IMR-90 (cell line): Measurements from ENCODE around the gene TTC39A. TPM values are rescaled to one million over a fixed set of nuclear protein-coding genes. Genes with fewer than 3 reads are reported as not detected.

Experiments used
- ATAC-seq: fragments of 200-7000 bp; cut with Tn5 transposase; 2 replicates; pipeline ENCODE4 v1.9.1; 2020; ENCODE audit warnings: low read depth, mild to moderate bottlenecking, moderate library complexity
- BruUV-seq: library from RNA; stranded (reverse); fragments of 400-500 nt; replicated peaks from 2 replicates; lab custom pipeline; 2021; lab: Mats Ljungman, UMichigan
- CTCF ChIA-PET: fragments of 300-600 bp; formaldehyde crosslinking; extraction: SDS; loops from one replicate; lab custom pipeline; 2021; ENCODE audit warnings: antibody characterized with exemption; lab: Yijun Ruan, JAX
- POLR2A ChIA-PET: fragments of 300-600 bp; sonication (Branson Sonifier 250); formaldehyde crosslinking; loops from one replicate; lab custom pipeline; 2022; ENCODE audit warnings: antibody characterized with exemption; ENCODE audit not compliant: unreplicated experiment; lab: Charles Lee
- DNase-seq: peaks from one replicate; pipeline ENCODE4 v3.0.0; 2013
- H2AFZ ChIP-seq: replicated peaks from 2 replicates; pipeline ENCODE3; 2013; ENCODE audit warnings: low read length, mild to moderate bottlenecking; ENCODE audit not compliant: poor library complexity
- H2AK5ac ChIP-seq: 2 replicates; pipeline ENCODE4 v1.6.1; 2013; ENCODE audit warnings: low read depth, low read length, inconsistent platforms
- H2AK9ac ChIP-seq: replicated peaks from 2 replicates; pipeline ENCODE3; 2013; ENCODE audit warnings: mild to moderate bottlenecking, low read depth, low read length, moderate library complexity; ENCODE audit not compliant: poor library complexity
- H2BK120ac ChIP-seq: 2 replicates; pipeline ENCODE4 v1.6.1; 2013; ENCODE audit warnings: low read depth, low read length, inconsistent platforms
- H2BK15ac ChIP-seq: 3 replicates; pipeline ENCODE4 v1.6.1; 2013; ENCODE audit warnings: low read depth, low read length, inconsistent platforms
- H2BK20ac ChIP-seq: 2 replicates; pipeline ENCODE4 v1.6.1; 2013; ENCODE audit warnings: low read depth, mild to moderate bottlenecking, inconsistent platforms, low read length, moderate library complexity
- H2BK5ac ChIP-seq: 2 replicates; pipeline ENCODE4 v1.6.1; 2013; ENCODE audit warnings: mild to moderate bottlenecking, low read depth, low read length, inconsistent platforms; ENCODE audit not compliant: poor library complexity, severe bottlenecking
- H3K14ac ChIP-seq: replicated peaks from 2 replicates; pipeline ENCODE4 v1.6.1; 2013; ENCODE audit warnings: low read depth, low read length, inconsistent platforms
- H3K18ac ChIP-seq: 2 replicates; pipeline ENCODE4 v1.6.1; 2013; ENCODE audit warnings: low read depth, low read length, control low read depth
- H3K23ac ChIP-seq: 2 replicates; pipeline ENCODE4 v1.6.1; 2013; ENCODE audit warnings: low read depth, low read length, inconsistent platforms
- H3K27ac ChIP-seq: 2 replicates; pipeline ENCODE4 v1.5.1; 2013; ENCODE audit warnings: mild to moderate bottlenecking, control low read depth, low read length; ENCODE audit not compliant: insufficient read depth
- H3K27me3 ChIP-seq: 2 replicates; pipeline ENCODE4 v1.6.1; 2013; ENCODE audit warnings: low read length; ENCODE audit not compliant: control insufficient read depth, insufficient read depth
- H3K36me3 ChIP-seq: 2 replicates; pipeline ENCODE4 v1.6.1; 2013; ENCODE audit warnings: low read length, mixed read lengths; ENCODE audit not compliant: control insufficient read depth, insufficient read depth
- H3K4ac ChIP-seq: 2 replicates; pipeline ENCODE4 v1.6.1; 2013; ENCODE audit warnings: low read depth, low read length, inconsistent platforms
- H3K4me1 ChIP-seq: 2 replicates; pipeline ENCODE4 v1.6.1; 2013; ENCODE audit warnings: low read length, mixed read lengths; ENCODE audit not compliant: control insufficient read depth, insufficient read depth
- H3K4me2 ChIP-seq: 2 replicates; pipeline ENCODE4 v1.6.1; 2013; ENCODE audit warnings: low read depth, mild to moderate bottlenecking, control low read depth, low read length, moderate library complexity
- H3K4me3 ChIP-seq: 2 replicates; pipeline ENCODE4 v1.5.1; 2013; ENCODE audit warnings: low read depth, mild to moderate bottlenecking, control low read depth, low read length, moderate library complexity; ENCODE audit not compliant: insufficient read depth
- H3K56ac ChIP-seq: 2 replicates; pipeline ENCODE4 v1.6.1; 2013; ENCODE audit warnings: low read length, inconsistent platforms; ENCODE audit not compliant: insufficient read depth; ENCODE audit errors: extremely low read depth
- H3K79me1 ChIP-seq, 2 experiments: 2 replicates each; pipeline ENCODE4 v1.6.1; 2013; ENCODE audit warnings: low read length in 2 of 2, inconsistent platforms in 1 of 2, low read depth in 1 of 2
- H3K9ac ChIP-seq: 2 replicates; pipeline ENCODE4 v1.6.1; 2013; ENCODE audit warnings: low read depth, low read length, control low read depth
- H3K9me1 ChIP-seq: 2 replicates; pipeline ENCODE4 v1.6.1; 2013; ENCODE audit warnings: low read length, inconsistent platforms; ENCODE audit not compliant: insufficient read depth
- H3K9me3 ChIP-seq: 2 replicates; pipeline ENCODE4 v1.6.1; 2013; ENCODE audit warnings: low read length; ENCODE audit not compliant: control insufficient read depth, insufficient read depth
- H4K20me1 ChIP-seq: 2 replicates; pipeline ENCODE4 v1.6.1; 2013; ENCODE audit warnings: low read length, inconsistent platforms; ENCODE audit not compliant: insufficient read depth
- H4K5ac ChIP-seq: 2 replicates; pipeline ENCODE4 v1.6.1; 2013; ENCODE audit warnings: mild to moderate bottlenecking, low read depth, low read length, control low read depth
- H4K8ac ChIP-seq, 2 experiments: 2 replicates each; pipeline ENCODE4 v1.6.1; 2013; ENCODE audit warnings: low read depth in 2 of 2, low read length in 2 of 2, control low read depth in 1 of 2, inconsistent platforms in 1 of 2
- H4K91ac ChIP-seq: 2 replicates; pipeline ENCODE4 v1.6.1; 2013; ENCODE audit warnings: low read depth, low read length, inconsistent platforms; ENCODE audit not compliant: insufficient read depth
- BHLHE40 ChIP-seq: fragments of 150-350 bp; IDR thresholded peaks from 2 replicates; pipeline ENCODE4 v1.6.1; 2016; ENCODE audit warnings: mild to moderate bottlenecking, low read depth, low read length
- CEBPB ChIP-seq: IDR thresholded peaks from 2 replicates; pipeline ENCODE4 v1.6.1; 2012; ENCODE audit warnings: low read depth, low read length, improper control_type of control experiment
- CHD1 ChIP-seq: IDR thresholded peaks from 2 replicates; pipeline ENCODE4 v1.6.1; 2012; ENCODE audit warnings: low read depth, low read length, improper control_type of control experiment
- CTCF ChIP-seq: conservative IDR thresholded peaks from 2 replicates; pipeline ENCODE4 v1.5.1; 2012; ENCODE audit warnings: mild to moderate bottlenecking, low read depth, low read length, improper control_type of control experiment
- ELK1 ChIP-seq: fragments of 150-350 bp; IDR thresholded peaks from 2 replicates; pipeline ENCODE4 v1.6.1; 2016; ENCODE audit warnings: low read depth, mild to moderate bottlenecking, low read length, moderate library complexity, borderline replicate concordance
- FOS ChIP-seq: fragments of 150-350 bp; IDR thresholded peaks from 2 replicates; pipeline ENCODE4 v1.6.1; 2016; ENCODE audit warnings: low read depth, low read length
- MXI1 ChIP-seq: IDR thresholded peaks from 2 replicates; pipeline ENCODE4 v1.6.1; 2012; ENCODE audit warnings: low read depth, mild to moderate bottlenecking, low read length, moderate library complexity, borderline replicate concordance
- NFE2L2 ChIP-seq: fragments of 150-350 bp; IDR thresholded peaks from 2 replicates; pipeline ENCODE4 v1.6.1; 2016; ENCODE audit warnings: low read depth, mild to moderate bottlenecking, low read length
- RAD21 ChIP-seq: IDR thresholded peaks from 2 replicates; pipeline ENCODE4 v1.6.1; 2012; ENCODE audit warnings: low read length, improper control_type of control experiment
- RCOR1 ChIP-seq: IDR thresholded peaks from 2 replicates; pipeline ENCODE4 v1.6.1; 2012; ENCODE audit warnings: mild to moderate bottlenecking, low read length, improper control_type of control experiment; ENCODE audit not compliant: insufficient replicate concordance
- RFX5 ChIP-seq: IDR thresholded peaks from 2 replicates; pipeline ENCODE4 v1.8.0; 2012; ENCODE audit warnings: low read depth, mild to moderate bottlenecking, low read length, moderate library complexity
- SMC3 ChIP-seq: fragments of 150-350 bp; IDR thresholded peaks from 2 replicates; pipeline ENCODE4 v1.6.1; 2016; ENCODE audit warnings: low read depth, mild to moderate bottlenecking, antibody characterized with exemption, low read length, moderate library complexity
- WGBS, 2 experiments: methylation state at CpG; one replicate each; pipeline versions ENCODE4 v1.1.5 to v1.1.7; 2013; ENCODE audit warnings: missing lambda C conversion rate in 2 of 2; ENCODE audit not compliant: insufficient read length in 1 of 2; ENCODE audit errors: extremely low coverage in 2 of 2; 5-methylcytosine and 5-hydroxymethylcytosine counted together
- dilution Hi-C: fragments of 300-500 bp; cut with HindIII; formaldehyde crosslinking; loops from one replicate; pipeline ENCODE4 v1.14.3; 2018; ENCODE audit warnings: low sequenced_read_pairs; ENCODE audit not compliant: unreplicated experiment
- in situ Hi-C: fragments of 300-500 bp; cut with MboI; formaldehyde crosslinking; loops from 3 replicates; pipeline ENCODE4 v1.14.3; 2019; ENCODE audit warnings: low sequenced_read_pairs, inconsistent platforms, mixed read lengths
- intact Hi-C: fragments of 100-400 bp; cut with micrococcal nuclease; formaldehyde crosslinking; loops from 2 replicates; pipeline ENCODE4 v1.10.0; 2022
- polyA plus RNA-seq, 3 experiments: library from polyadenylated mRNA; depleted of rRNA; stranded (reverse); fragments of >200 nt; gene quantifications; 2 replicates each; pipeline ENCODE4 v1.2.3, GENCODE V29; 2012; ENCODE audit warnings: low replicate concordance in 1 of 3
- total RNA-seq: library from RNA; depleted of rRNA; stranded (reverse); fragments of >200 nt; gene quantifications from 2 replicates; pipeline ENCODE4 v1.2.3, GENCODE V29; 2012

Gene TTC39A
- total and polyA plus RNA-seq, 2 of the 4 experiments (the other 2 are of a cell fraction): 0.62 to 0.72 TPM

- Histone ChIP-seq H4K91ac (no peak overlapping the region), H2BK15ac (no peak overlapping the region), H3K23ac (no peak overlapping the region), H2AK5ac (no peak overlapping the region), H3K4ac (no peak overlapping the region), H3K4me3 (no peak overlapping the region), H3K27me3 (no peaks in the 10 kb centered on the region), H3K9me3 (no peaks in the 10 kb centered on the region), H4K20me1 (no peaks in the 10 kb centered on the region), H2AFZ (no peak overlapping the region), H3K56ac (no peak overlapping the region), H3K9ac (no peak overlapping the region), H2AK9ac (no peak overlapping the region), H3K14ac (no peak overlapping the region), H2BK20ac (no peak overlapping the region), H2BK5ac (no peak overlapping the region), H3K18ac (no peak overlapping the region), H3K4me2 (no peak overlapping the region), H4K8ac (no peak overlapping the region), H3K9me1 (0 out of 2 replicates have a peak, but pooled peaks cover 3% of the 10 kb centered on the region), H3K4me1 (no peaks in the 10 kb centered on the region), H3K36me3 (peaks cover 9% of the 10 kb centered on the region), H3K79me1 (no peaks in the 10 kb centered on the region; a peak in 1 of 4 replicates), H3K27ac (no peak overlapping the region), H2BK120ac (no peak overlapping the region), H4K5ac (no peak overlapping the region)
- intact Hi-C loops (no loop called here), in situ Hi-C loops (no loop called here), dilution Hi-C loops (no loop called here)
- TF ChIP-seq ELK1: no peak
- no peak for TF ChIP-seq CTCF
- TF ChIP-seq CEBPB: no peak
- TF ChIP-seq MXI1: no peak
- TF ChIP-seq NFE2L2: no peak
- TF ChIP-seq RCOR1: no peak
- no peak for TF ChIP-seq RAD21
- no peak for TF ChIP-seq BHLHE40
- TF ChIP-seq SMC3: no peak
- TF ChIP-seq FOS: no peak
- no peak for TF ChIP-seq RFX5
- TF ChIP-seq CHD1: no peak
- no CpG with 5 or more reads among the region's 3 CpGs for WGBS, 2 experiments
- ChIA-PET POLR2A (no interaction called here), CTCF (no interaction called here)
- no TSS peak for BruUV-seq
- DNase-seq: no peak
- ATAC-seq: no peak
Observed at GRCh38 chr1:51354416-51354815, 24.1 kb upstream of the TTC39A start.
